HG03460 (cell line): Measurements from ENCODE around the gene TTC33.
"Not testable (repeated sequence)": the region's sequence is repeated elsewhere in the genome, so short reads cannot be mapped to it uniquely, and the experiment has no call there.

Experiments
- ATAC-seq: cut with Tn5 transposase; IDR thresholded peaks from one replicate; pipeline ENCODE4 v1.9.1; 2021; ENCODE audit not compliant: unreplicated experiment

TTC33 gene

GRCh38 chr5:40780199-40780598, 24.4 kb upstream of the TTC33 start:
- no peak for ATAC-seq

GRCh38 chr5:40779561-40779960, 23.8 kb upstream of the TTC33 start:
- no peak for ATAC-seq

- no peak for ATAC-seq
These were observed 22.4 kb upstream of the TTC33 start for GRCh38 chr5:40778133-40778532.

GRCh38 chr5:40776658-40776977, 20.9 kb upstream of the TTC33 start:
- ATAC-seq = no peak

GRCh38 chr5:40775846-40776657, 20.3 kb upstream of the TTC33 start:
- ATAC-seq = no peak

GRCh38 chr5:40775085-40775845, 19.5 kb upstream of the TTC33 start:
- ATAC-seq = no peak

- no peak for ATAC-seq
These were observed 18.9 kb upstream of the TTC33 start for GRCh38 chr5:40774623-40775022.

GRCh38 chr5:40770764-40771163, 15.0 kb upstream of the TTC33 start:
- no peak for ATAC-seq

- no peak for ATAC-seq
These were observed 6.9 kb upstream of the TTC33 start for GRCh38 chr5:40762705-40763104.

- ATAC-seq = no peak
These were observed 1.6 kb upstream of the TTC33 start for GRCh38 chr5:40757400-40757799.

GRCh38 chr5:40755093-40755406, 711 bp downstream of the TTC33 start:
- ATAC-seq = peak; percentile 83

- peak; percentile 12 for ATAC-seq
These were observed 1.2 kb downstream of the TTC33 start for GRCh38 chr5:40754381-40755092.

GRCh38 chr5:40746703-40747102, 9.1 kb downstream of the TTC33 start:
- ATAC-seq = no peak

- no peak for ATAC-seq
These were observed 12.0 kb downstream of the TTC33 start for GRCh38 chr5:40743771-40744170.

GRCh38 chr5:40738502-40738901, 17.3 kb downstream of the TTC33 start:
- ATAC-seq = no peak

- no peak for ATAC-seq
These were observed 19.5 kb downstream of the TTC33 start for GRCh38 chr5:40736103-40736875.

- no peak for ATAC-seq
These were observed 20.2 kb downstream of the TTC33 start for GRCh38 chr5:40735609-40736008.

- no peak for ATAC-seq
These were observed 20.8 kb downstream of the TTC33 start for GRCh38 chr5:40734986-40735385.

- ATAC-seq = no peak
These were observed 21.7 kb downstream of the TTC33 start for GRCh38 chr5:40733879-40734563.

GRCh38 chr5:40733434-40733833, 22.3 kb downstream of the TTC33 start:
- no peak for ATAC-seq

- ATAC-seq = not testable (repeated sequence)
These were observed 33.3 kb downstream of the TTC33 start for GRCh38 chr5:40722497-40722911.
